Measurements from ENCODE around the gene GRIK2.

The GRIK2 gene

GRCh38 chr6:101853231-101854085 is 459.9 kb downstream of the GRIK2 start:
- no peak for DNase-seq (ENCODE audit: low read depth in 4 of 4, low spot score in 1 of 4)

GRCh38 chr6:101876431-101876830 is 482.9 kb downstream of the GRIK2 start:
- DNase-seq (ENCODE audit: low read depth in 4 of 4, low spot score in 1 of 4), result no peak

GRCh38 chr6:101878554-101879276 is 485.2 kb downstream of the GRIK2 start:
- DNase-seq (ENCODE audit: low read depth in 4 of 4, low spot score in 1 of 4), result no peak

- DNase-seq (ENCODE audit: low read depth in 4 of 4, low spot score in 1 of 4), result no peak
Observed at GRCh38 chr6:101879782-101880181, 486.3 kb downstream of the GRIK2 start.

DNA sequence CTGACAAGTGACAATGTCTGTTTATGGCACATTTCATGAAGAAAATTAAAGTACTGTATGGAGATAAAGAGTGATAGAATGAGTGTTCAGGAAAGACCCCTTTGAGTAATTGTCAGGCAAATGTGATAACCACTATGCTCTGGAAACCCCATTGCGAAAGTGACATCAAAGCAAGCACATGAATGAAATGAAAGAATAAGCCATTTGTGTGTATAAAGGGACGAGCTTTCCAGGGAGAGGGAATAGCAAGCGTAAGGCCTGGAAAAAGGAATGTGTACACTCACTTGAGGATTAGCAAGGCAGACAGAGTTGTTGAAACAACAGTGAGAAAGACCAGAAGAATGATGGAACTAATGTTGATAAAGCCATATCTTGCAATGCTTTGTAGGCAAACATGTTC is 490.0 kb downstream of the GRIK2 start:
- no peak for DNase-seq (ENCODE audit: low read depth in 4 of 4, low spot score in 1 of 4)

DNA sequence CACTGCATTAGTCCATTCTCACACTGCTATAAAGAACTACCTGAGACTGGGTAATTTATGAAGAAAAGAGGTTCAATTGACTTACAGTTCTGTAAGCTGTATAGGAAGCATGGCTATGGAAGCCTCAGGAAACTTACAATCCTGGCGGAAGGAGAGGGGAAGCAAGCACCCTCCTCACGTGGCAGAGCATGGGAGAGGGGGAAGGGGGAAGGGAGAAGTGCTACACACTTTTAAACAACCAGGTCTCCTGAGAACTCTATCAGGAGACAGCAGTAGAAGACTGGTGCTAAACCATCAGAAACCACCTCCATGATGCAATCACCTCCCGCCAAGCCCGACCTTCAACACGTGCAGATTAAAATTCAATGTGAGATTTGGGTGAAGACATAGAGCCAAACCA is 494.0 kb downstream of the GRIK2 start:
- no peak for DNase-seq (ENCODE audit: low read depth in 4 of 4, low spot score in 1 of 4)

DNA sequence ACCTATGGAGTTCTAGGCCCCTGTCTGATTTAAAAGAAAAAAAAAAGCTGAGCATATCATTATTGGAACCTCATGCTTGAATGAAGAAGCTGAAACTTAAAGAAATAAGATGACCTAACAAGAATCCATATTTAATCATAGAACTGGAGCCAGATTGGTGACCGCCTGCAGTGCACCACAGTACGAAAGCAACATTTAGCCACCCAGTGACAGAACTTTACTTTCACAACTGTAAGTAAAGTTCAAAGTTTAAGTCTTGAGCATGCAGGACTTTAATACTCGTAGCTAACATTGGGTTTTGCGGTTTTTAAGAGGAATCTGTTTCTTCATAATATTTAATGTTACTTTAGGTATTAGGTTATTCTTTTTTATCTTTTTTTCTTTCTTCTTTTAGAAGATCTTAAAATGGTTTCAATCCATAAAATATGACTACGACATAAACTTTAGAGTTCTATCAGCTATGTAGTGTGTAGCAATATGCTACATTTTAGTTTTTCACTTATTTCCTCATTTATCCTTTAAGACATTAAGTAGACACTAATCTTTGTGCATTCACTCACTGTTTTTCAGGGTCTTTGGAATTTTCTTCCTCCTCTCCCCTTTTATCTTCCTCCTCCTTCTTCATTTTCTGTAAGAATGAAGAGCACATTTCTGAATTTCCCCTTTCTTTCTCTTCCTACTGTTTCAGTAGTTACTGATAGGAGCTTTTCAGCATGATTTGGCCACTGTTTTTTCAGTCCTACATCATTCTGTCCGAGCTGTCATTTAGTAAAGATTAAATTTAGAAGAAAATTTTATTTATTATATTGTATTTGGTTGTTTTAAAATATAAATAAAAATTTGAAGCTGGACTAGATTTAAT is 514.1 kb downstream of the GRIK2 start:
- DNase-seq (ENCODE audit: low read depth in 4 of 4, low spot score in 1 of 4), result no peak

DNA sequence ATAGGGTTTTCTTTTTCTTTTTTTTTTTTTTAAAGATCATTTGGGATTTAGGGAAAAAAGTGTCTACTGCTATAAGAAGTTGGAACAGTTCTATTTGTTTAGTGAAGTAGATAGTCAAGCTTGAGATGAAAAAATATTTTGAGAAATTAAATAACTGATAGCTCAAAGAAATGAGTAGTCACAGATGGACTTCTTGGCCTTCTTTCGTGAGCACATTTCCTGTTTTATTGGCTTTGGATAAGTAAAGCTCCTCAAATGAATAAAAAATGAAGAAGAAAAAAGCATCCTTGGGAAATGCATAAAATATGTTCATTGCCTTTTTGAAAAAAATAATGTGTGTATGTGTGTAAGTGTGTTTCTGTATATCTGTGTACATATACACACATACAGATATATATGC is 515.9 kb downstream of the GRIK2 start:
- DNase-seq (ENCODE audit: low read depth in 4 of 4, low spot score in 1 of 4), result no peak

GRCh38 chr6:101912311-101912710 is 518.8 kb downstream of the GRIK2 start:
- no peak for DNase-seq (ENCODE audit: low read depth in 4 of 4, low spot score in 1 of 4)

GRCh38 chr6:101918471-101918870 is 525.0 kb downstream of the GRIK2 start:
- DNase-seq (ENCODE audit: low read depth in 4 of 4, low spot score in 1 of 4), result no peak

DNA sequence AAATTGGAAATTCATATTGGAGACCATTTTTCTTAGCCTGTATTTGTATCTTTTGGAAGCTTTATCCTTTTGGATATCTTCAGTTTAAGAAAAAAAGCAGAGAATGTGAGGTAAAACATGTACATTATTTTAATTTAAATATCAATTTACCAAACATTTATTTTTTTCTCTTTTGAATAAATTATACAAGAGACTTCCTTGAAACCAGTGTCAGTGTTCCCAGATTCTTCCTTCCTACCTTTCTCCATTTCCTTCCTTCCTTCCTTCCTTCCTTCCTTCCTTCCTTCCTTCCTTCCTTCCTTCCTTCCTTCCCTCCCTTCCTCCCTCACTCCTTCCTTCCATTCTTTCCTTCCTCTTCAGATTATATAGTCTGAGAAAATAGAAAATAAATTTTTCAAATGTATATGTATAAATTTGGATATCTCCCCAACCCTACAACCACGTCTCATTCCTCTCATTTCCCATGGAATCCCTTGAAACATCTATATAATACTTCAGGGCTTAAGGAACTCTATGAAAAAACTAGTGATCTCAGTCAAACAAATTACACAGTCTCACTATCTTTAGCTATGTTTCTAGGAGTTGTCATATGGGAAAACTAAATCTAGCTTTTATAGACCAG is 528.4 kb downstream of the GRIK2 start:
- no peak for DNase-seq (ENCODE audit: low read depth in 4 of 4, low spot score in 1 of 4)

- no peak for DNase-seq (ENCODE audit: low read depth in 4 of 4, low spot score in 1 of 4)
Observed at GRCh38 chr6:101926149-101926925, 532.8 kb downstream of the GRIK2 start.

DNA sequence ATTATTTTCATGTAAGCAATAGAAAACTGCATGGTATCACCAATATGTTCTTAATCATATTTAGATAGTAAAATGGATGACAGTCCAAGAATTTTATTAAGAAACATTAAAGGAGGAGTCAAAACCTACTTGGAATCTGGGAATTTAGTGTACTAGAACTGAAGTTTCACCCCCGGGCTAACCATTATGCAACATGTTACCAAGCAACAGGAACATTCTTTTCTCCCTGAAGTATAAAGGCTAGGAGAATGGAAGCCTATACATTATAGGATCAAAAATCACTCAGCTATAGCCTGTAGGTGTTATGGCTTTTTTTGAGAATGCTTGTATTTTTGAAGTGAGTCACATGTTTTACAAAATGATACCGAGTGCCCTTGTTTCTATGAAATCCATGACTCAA is 538.3 kb downstream of the GRIK2 start:
- no peak for DNase-seq (ENCODE audit: low read depth in 4 of 4, low spot score in 1 of 4)

GRCh38 chr6:101932704-101933103 is 539.2 kb downstream of the GRIK2 start:
- no peak for DNase-seq (ENCODE audit: low read depth in 4 of 4, low spot score in 1 of 4)

DNA sequence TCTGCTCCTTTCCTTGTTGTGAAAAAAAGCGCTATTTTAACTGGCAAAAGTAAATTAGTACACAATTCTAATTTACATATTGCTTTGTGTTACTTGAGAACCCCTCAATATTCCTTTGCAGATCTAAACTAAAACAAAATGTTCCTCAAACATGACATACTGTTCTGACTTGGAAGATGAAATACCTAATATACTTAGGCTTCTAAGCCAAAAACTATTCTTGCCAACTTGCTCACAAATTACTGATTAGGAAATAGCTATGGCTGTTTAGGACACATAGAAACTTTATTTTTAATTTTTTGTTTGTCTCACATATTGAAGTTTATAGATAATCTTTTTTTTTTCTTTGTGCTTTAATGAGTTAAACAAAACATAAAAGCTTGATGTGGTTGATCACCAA is 542.2 kb downstream of the GRIK2 start:
- DNase-seq (ENCODE audit: low read depth in 4 of 4, low spot score in 1 of 4), result no peak

DNA sequence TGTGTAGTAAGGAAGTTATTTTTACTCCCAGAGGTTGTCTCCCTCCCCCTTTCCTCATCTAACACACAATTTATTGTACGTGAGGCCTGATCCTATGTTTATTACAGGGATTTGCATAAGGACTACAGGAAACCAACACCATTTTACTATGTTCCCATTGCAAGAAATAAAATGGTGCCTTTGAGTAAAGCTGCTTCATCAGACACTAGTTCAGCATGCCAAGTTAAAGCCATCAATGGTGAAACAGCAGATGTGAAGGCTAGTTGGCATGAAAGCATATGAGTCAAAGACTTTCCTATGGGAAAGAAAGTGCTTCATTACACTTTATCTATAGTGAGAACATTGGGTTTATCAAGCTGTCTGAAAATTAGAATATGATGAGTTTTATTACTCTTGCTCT is 543.0 kb downstream of the GRIK2 start:
- DNase-seq (ENCODE audit: low read depth in 4 of 4, low spot score in 1 of 4), result no peak

- no peak for DNase-seq (ENCODE audit: low read depth in 4 of 4, low spot score in 1 of 4)
Observed at GRCh38 chr6:101937108-101937507, 543.6 kb downstream of the GRIK2 start.

DNA sequence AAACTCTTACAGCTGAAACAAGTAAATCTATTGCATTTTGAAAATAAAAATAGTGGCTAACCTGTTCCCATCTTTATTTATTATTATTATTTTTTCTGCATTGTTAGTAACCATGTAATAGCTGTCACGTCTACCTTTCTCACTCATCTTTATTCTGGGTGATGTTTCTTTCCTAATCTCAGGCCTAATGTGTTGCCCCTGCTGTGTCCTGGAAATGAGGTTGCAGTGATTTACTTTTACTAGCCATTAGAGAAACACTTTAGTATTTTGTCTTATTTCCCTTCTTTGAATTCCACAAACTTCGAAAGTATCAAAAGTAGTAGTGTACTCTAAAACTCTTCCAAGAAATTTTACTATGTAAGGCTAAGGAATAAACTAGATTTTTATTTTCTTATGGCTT is 546.9 kb downstream of the GRIK2 start:
- no peak for DNase-seq (ENCODE audit: low read depth in 4 of 4, low spot score in 1 of 4)

- DNase-seq (ENCODE audit: low read depth in 4 of 4, low spot score in 1 of 4), result no peak
Observed at GRCh38 chr6:101956961-101957360, 563.5 kb downstream of the GRIK2 start.

GRCh38 chr6:101961357-101961756 is 567.8 kb downstream of the GRIK2 start:
- no peak for DNase-seq (ENCODE audit: low read depth in 4 of 4, low spot score in 1 of 4)

Measured in stimulated activated CD4-positive, alpha-beta T cell treated with anti-CD3 and anti-CD28 coated beads, Interleukin-1b, Interleukin-23, amount 100 ng/mL, for 24 hours (primary cell).